ENCODE measurements around the gene DPH3. TPM values are rescaled to one million over a fixed set of nuclear protein-coding genes. Genes with fewer than 3 reads are reported as not detected.

DPH3 gene
- total RNA-seq, 1 experiment from 2014 or later = 16.2 TPM

- no TSS peak for BruUV-seq (replicated peaks)
- TF ChIP-seq CTCF (conservative IDR thresholded peaks at IDR 0.05) (no peak), EZH2 (IDR thresholded peaks at IDR 0.05; ENCODE audit: low read depth) (no peak)
- POLR2A ChIA-PET (ENCODE audit: unreplicated experiment) = no interaction called here
- Histone ChIP-seq H3K27me3 (ENCODE audit: insufficient read depth, low read depth) (no peaks in the 10 kb centered on the region), H3K9me3 (ENCODE audit: insufficient read depth, low read depth) (no peaks in the 10 kb centered on the region), H3K79me2 (ENCODE audit: low read depth) (no peaks in the 10 kb centered on the region), H2AFZ (no peak overlapping the region), H4K20me1 (ENCODE audit: insufficient read depth) (no peaks in the 10 kb centered on the region), H3F3A (ENCODE audit: insufficient read depth, low read depth) (no peaks in the 10 kb centered on the region), H3K27ac (no peak overlapping the region), H3K4me3 (no peak overlapping the region), H3K4me1 (replicated peaks; ENCODE audit: insufficient read depth) (no peaks in the 10 kb centered on the region), H3K9me2 (ENCODE audit: insufficient read depth) (0 out of 2 replicates have a peak, but pooled peaks cover 3% of the 10 kb centered on the region), H3K36me3 (ENCODE audit: low read depth) (no peaks in the 10 kb centered on the region), H3K4me2 (no peak overlapping the region)
- intact Hi-C loops (cut with micrococcal nuclease; ENCODE audit: unreplicated experiment) = no loop called here
- CTCF ChIA-PET = no interaction called here
- DNase-seq = no peak
Measured at GRCh38 chr3:16221990-16222389, 42.8 kb downstream of the DPH3 start.

GRCh38 chr3:16219777-16220176, 45.0 kb downstream of the DPH3 start:
- ChIA-PET POLR2A (ENCODE audit: unreplicated experiment) (interaction anchor here (0.7 kb wide), 1 partner anchor 46 kb away, joined by 6 read pairs; no protein-coding TSS in a partner anchor), CTCF (no interaction called here)
- Histone ChIP-seq H3K4me1 (replicated peaks; ENCODE audit: insufficient read depth) (no peaks in the 10 kb centered on the region), H3K27me3 (ENCODE audit: insufficient read depth, low read depth) (no peaks in the 10 kb centered on the region), H3K4me3 (no peak overlapping the region), H3K27ac (no peak overlapping the region), H2AFZ (no peak overlapping the region; the same call in 1 of the 2 replicates), H3K79me2 (ENCODE audit: low read depth) (no peaks in the 10 kb centered on the region), H3K9me2 (ENCODE audit: insufficient read depth) (0 out of 2 replicates have a peak, but pooled peaks cover 3% of the 10 kb centered on the region), H3K9me3 (ENCODE audit: insufficient read depth, low read depth) (no peaks in the 10 kb centered on the region), H4K20me1 (ENCODE audit: insufficient read depth) (no peaks in the 10 kb centered on the region), H3F3A (ENCODE audit: insufficient read depth, low read depth) (no peaks in the 10 kb centered on the region), H3K36me3 (ENCODE audit: low read depth) (no peaks in the 10 kb centered on the region), H3K4me2 (no peak overlapping the region)
- no peak for DNase-seq
- intact Hi-C loops (cut with micrococcal nuclease; ENCODE audit: unreplicated experiment) = no loop called here
- BruUV-seq (replicated peaks) = no TSS peak
- TF ChIP-seq EZH2 (IDR thresholded peaks at IDR 0.05; ENCODE audit: low read depth) (no peak), CTCF (conservative IDR thresholded peaks at IDR 0.05) (no peak)

- intact Hi-C loops (cut with micrococcal nuclease; ENCODE audit: unreplicated experiment) = no loop called here
- Histone ChIP-seq H3K9me3 (ENCODE audit: insufficient read depth, low read depth) (no peaks in the 10 kb centered on the region), H2AFZ (no peak overlapping the region), H3K27me3 (ENCODE audit: insufficient read depth, low read depth) (no peaks in the 10 kb centered on the region), H3K36me3 (ENCODE audit: low read depth) (no peaks in the 10 kb centered on the region), H3K27ac (no peak overlapping the region), H3K4me2 (no peak overlapping the region), H3K79me2 (ENCODE audit: low read depth) (no peaks in the 10 kb centered on the region), H3K4me1 (replicated peaks; ENCODE audit: insufficient read depth) (no peaks in the 10 kb centered on the region), H3K4me3 (no peak overlapping the region), H4K20me1 (ENCODE audit: insufficient read depth) (no peaks in the 10 kb centered on the region), H3K9me2 (ENCODE audit: insufficient read depth) (no peaks in the 10 kb centered on the region), H3F3A (ENCODE audit: insufficient read depth, low read depth) (no peaks in the 10 kb centered on the region)
- CTCF ChIA-PET = no interaction called here
- TF ChIP-seq CTCF (conservative IDR thresholded peaks at IDR 0.05) = no peak
- TF ChIP-seq EZH2 (IDR thresholded peaks at IDR 0.05; ENCODE audit: low read depth) = no peak
- DNase-seq = no peak
- POLR2A ChIA-PET (ENCODE audit: unreplicated experiment) = no interaction called here
- no TSS peak for BruUV-seq (replicated peaks)
Measured at GRCh38 chr3:16216373-16216935, 48.3 kb downstream of the DPH3 start.

Measured in PC-9 (cell line).